Anterior cingulate cortex (tissue), 58 donors: Measurements from ENCODE around the gene IL12RB1.

ENCODE experiments used
- DNase-seq, 58 donors: peaks; one replicate each; lab custom pipeline; 2025; lab: John Stamatoyannopoulos, UW

Gene IL12RB1

GRCh38 chr19:18086590-18087138, at the start of gene IL12RB1:
Gene IL12RB1 (minus strand): TSS chr19:18086934. CDS start chr19:18086823, 111 bp downstream.
- DNase-seq: no peak

GRCh38 chr19:18135712-18136584, 49.2 kb upstream of the IL12RB1 start:
- DNase-seq: no peak

GRCh38 chr19:18131841-18132596, 45.3 kb upstream of the IL12RB1 start:
- DNase-seq: no peak

GRCh38 chr19:18130523-18131242, 43.9 kb upstream of the IL12RB1 start:
- DNase-seq: no peak

GRCh38 chr19:18128805-18129204, 42.1 kb upstream of the IL12RB1 start:
- DNase-seq: no peak

- peak in 1 of 58 donors; percentile 15 for DNase-seq
Measured at GRCh38 chr19:18128044-18128443, 41.3 kb upstream of the IL12RB1 start.

- DNase-seq: no peak
Measured at GRCh38 chr19:18126097-18126496, 39.4 kb upstream of the IL12RB1 start.

GRCh38 chr19:18123819-18124218, 37.1 kb upstream of the IL12RB1 start:
- DNase-seq: peak in 12 of 58 donors; percentile 3 to 33 (median 14)

- DNase-seq: peak in 1 of 58 donors; percentile 22
Measured at GRCh38 chr19:18122860-18123795, 36.4 kb upstream of the IL12RB1 start.

- peak in 2 of 58 donors; percentile 32 to 36 for DNase-seq
Measured at GRCh38 chr19:18122424-18122823, 35.7 kb upstream of the IL12RB1 start.

- no peak for DNase-seq
Measured at GRCh38 chr19:18121166-18121565, 34.4 kb upstream of the IL12RB1 start.

- DNase-seq: no peak
Measured at GRCh38 chr19:18120127-18120526, 33.4 kb upstream of the IL12RB1 start.

GRCh38 chr19:18119717-18120105, 33.0 kb upstream of the IL12RB1 start:
- DNase-seq: peak in 32 of 58 donors; percentile 9 to 75 (median 33)

GRCh38 chr19:18119013-18119716, 32.4 kb upstream of the IL12RB1 start:
- DNase-seq: peak in 18 of 58 donors; percentile 5 to 67 (median 29)

- peak in 2 of 58 donors; percentile 29 to 46 for DNase-seq
Measured at GRCh38 chr19:18118420-18119012, 31.8 kb upstream of the IL12RB1 start.

GRCh38 chr19:18117692-18118378, 31.1 kb upstream of the IL12RB1 start:
- peak in 56 of 58 donors; percentile 41 to 92 (median 81) for DNase-seq

GRCh38 chr19:18117364-18117691, 30.6 kb upstream of the IL12RB1 start:
- no peak for DNase-seq

- no peak for DNase-seq
Measured at GRCh38 chr19:18114483-18114882, 27.7 kb upstream of the IL12RB1 start.
